NB4 (cell line): ENCODE measurements around the gene CNST.

ENCODE experiments used
- POLR2A ChIP-seq: IDR thresholded peaks from 2 replicates; pipeline ENCODE4 v1.6.1; 2011; ENCODE audit warnings: mild to moderate bottlenecking; ENCODE audit not compliant: insufficient read length; ENCODE audit errors: extremely low read depth
- TF ChIP-seq, protein P1 (sequence below): IDR thresholded peaks from one replicate; pipeline ENCODE4 v1.5.1; 2012; ENCODE audit warnings: low read depth, low read length

DNA sequence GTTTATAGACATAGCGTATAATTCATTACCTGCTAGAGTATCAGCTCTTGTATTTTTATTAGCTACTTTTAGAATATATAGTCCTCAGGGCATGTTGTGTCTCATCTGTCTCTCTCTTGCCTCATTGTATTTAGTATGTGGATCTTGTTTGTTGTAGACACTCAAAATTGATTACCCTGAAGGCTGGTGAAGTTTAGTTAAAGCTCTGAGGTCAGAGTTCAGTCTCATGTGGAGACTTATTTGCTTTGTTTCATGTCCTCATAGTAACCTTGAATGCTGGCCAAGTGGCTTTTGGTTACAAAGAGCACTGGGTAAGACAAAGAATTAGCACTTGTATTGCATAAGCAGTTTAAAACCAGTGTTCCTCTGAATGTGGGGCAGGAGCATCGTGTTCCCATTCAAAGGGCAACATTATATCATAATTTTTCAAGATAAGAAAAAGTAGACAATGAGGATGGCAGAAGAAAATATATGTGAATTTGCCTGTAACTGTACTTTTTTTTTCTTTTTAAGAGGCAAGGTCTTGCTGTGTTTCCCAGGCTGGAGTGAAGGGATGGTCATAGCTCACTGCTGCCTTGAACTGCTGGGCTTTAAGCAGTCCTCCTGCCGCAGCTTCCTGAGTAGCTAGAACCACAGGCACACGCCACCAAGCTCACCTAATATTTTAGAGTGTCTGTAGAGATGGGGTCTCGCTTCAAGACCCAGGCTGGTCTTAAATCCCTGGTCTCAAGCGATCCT, 17.4 kb downstream of the CNST start:
- TF ChIP-seq, protein P1, sequence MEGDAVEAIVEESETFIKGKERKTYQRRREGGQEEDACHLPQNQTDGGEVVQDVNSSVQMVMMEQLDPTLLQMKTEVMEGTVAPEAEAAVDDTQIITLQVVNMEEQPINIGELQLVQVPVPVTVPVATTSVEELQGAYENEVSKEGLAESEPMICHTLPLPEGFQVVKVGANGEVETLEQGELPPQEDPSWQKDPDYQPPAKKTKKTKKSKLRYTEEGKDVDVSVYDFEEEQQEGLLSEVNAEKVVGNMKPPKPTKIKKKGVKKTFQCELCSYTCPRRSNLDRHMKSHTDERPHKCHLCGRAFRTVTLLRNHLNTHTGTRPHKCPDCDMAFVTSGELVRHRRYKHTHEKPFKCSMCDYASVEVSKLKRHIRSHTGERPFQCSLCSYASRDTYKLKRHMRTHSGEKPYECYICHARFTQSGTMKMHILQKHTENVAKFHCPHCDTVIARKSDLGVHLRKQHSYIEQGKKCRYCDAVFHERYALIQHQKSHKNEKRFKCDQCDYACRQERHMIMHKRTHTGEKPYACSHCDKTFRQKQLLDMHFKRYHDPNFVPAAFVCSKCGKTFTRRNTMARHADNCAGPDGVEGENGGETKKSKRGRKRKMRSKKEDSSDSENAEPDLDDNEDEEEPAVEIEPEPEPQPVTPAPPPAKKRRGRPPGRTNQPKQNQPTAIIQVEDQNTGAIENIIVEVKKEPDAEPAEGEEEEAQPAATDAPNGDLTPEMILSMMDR: no peak
- no peak for TF ChIP-seq POLR2A
